GM12874 (cell line): ENCODE results near the gene METTL24.

Experiments used
- CTCF ChIP-seq: IDR thresholded peaks from 2 replicates; pipeline ENCODE4 v1.5.1; 2011; ENCODE audit warnings: low read depth, mild to moderate bottlenecking, control low read depth, low read length, moderate library complexity; ENCODE audit not compliant: insufficient read depth

The METTL24 gene

GRCh38 chr6:110270165-110270564 lies 88.0 kb downstream of the METTL24 start:
- no peak for TF ChIP-seq CTCF

DNA sequence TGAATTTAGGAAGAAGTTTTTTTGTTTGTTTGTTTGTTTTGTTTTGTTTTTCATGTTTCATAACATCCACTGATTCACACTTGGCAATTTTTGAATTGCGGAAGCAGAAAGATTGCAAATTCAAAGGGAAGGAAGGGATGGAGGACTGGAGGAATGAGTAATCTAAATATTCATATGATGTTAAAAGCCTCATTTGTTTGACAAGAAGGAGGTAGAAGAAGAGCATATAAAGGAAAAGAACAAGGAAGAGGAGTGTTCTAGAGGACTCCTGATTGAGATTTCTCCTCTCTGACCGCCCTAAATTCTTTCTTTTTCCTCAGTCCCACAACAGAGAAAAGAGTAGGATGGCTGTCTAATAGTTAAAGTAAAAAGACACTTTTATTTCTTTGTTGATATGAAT lies 88.5 kb downstream of the METTL24 start:
- no peak for TF ChIP-seq CTCF

GRCh38 chr6:110266996-110267395 lies 91.2 kb downstream of the METTL24 start:
- TF ChIP-seq CTCF = no peak

DNA sequence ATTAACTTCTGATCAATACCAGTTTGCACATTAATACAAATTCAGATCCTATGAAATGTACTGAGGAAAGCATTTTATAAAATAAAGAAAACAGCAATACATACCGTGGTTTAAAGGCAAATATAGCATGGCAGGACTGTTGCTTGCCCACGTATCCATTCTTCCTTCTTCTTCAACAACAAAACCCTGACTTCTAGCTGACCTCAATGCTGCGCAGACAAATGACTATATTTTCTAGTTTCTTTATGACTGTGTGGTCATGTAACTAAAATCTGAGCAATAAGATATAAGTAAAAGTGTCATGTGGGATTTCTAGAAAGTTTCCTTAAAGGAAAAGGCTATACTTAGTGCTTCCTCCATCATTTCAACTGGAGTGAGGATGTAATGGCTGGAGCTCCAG lies 92.9 kb downstream of the METTL24 start:
- TF ChIP-seq CTCF = no peak

GRCh38 chr6:110256366-110256765 lies 101.8 kb downstream of the METTL24 start:
- TF ChIP-seq CTCF = no peak

GRCh38 chr6:110255211-110255750 lies 102.9 kb downstream of the METTL24 start:
- no peak for TF ChIP-seq CTCF

GRCh38 chr6:110250838-110251237 lies 107.3 kb downstream of the METTL24 start:
- TF ChIP-seq CTCF = no peak

DNA sequence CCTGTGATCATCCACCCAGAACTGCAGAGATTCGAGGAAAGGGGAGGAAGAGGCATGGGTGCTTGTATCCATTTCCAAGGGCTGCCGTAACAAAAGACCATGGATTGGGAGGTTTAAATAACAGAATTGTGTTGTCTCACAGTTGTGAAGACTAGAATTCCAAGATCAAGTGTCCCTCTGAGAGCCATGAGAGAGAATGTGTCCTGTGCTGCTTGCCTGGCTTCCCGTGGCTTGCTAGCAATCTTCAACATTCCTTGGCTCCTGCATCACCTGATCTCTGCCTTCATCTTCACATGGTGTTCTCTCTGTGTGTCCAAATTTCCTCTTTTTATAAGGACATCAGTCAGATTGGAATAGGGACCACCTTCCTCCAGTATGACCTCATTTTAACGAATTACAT lies 108.1 kb downstream of the METTL24 start:
- no peak for TF ChIP-seq CTCF
